HG02610 (cell line): ENCODE data around the gene DNAAF2.
"Not testable (repeated sequence)": the region's sequence is repeated elsewhere in the genome, so short reads cannot be mapped to it uniquely, and the experiment has no call there.

ENCODE experiments used
- ATAC-seq: cut with Tn5 transposase; IDR thresholded peaks from one replicate; pipeline ENCODE4 v1.9.1; 2021; ENCODE audit warnings: mild to moderate bottlenecking, moderate library complexity; ENCODE audit not compliant: unreplicated experiment

Gene DNAAF2

GRCh38 chr14:49584981-49585640 is 49.9 kb downstream of the DNAAF2 start:
- not testable (repeated sequence) for ATAC-seq

- ATAC-seq = no peak
Observed at GRCh38 chr14:49584058-49584457, 51.0 kb downstream of the DNAAF2 start.

GRCh38 chr14:49583629-49584028 is 51.4 kb downstream of the DNAAF2 start:
- no peak for ATAC-seq

- no peak for ATAC-seq
Observed at GRCh38 chr14:49582113-49582977, 52.7 kb downstream of the DNAAF2 start.

GRCh38 chr14:49581209-49582112 is 53.6 kb downstream of the DNAAF2 start:
- ATAC-seq = no peak

- ATAC-seq = no peak
Observed at GRCh38 chr14:49579841-49580240, 55.2 kb downstream of the DNAAF2 start.

- no peak for ATAC-seq
Observed at GRCh38 chr14:49578141-49578540, 56.9 kb downstream of the DNAAF2 start.
